GM23338 (cell line): ENCODE measurements around the gene CISH. TPM values are rescaled to one million over a fixed set of nuclear protein-coding genes. Genes with fewer than 3 reads are reported as not detected.

Experiments used
- ATAC-seq: fragments of 200-7000 bp; cut with Tn5 transposase; 3 replicates; pipeline ENCODE4 v1.9.1; 2020
- DNase-seq: peaks from one replicate; pipeline ENCODE4 v3.0.0-alpha.2; 2015; ENCODE audit warnings: low spot score
- H2AFZ ChIP-seq: fragments of 200-600 bp; sonication (generic); 2 replicates; pipeline ENCODE4 v1.8.0; 2016; ENCODE audit warnings: antibody characterized with exemption, mild to moderate bottlenecking, moderate library complexity
- H3F3A ChIP-seq: fragments of 200-600 bp; sonication (generic); replicated peaks from 2 replicates; pipeline ENCODE4 v1.8.0; 2017; ENCODE audit warnings: antibody characterized with exemption, mixed run types, low read depth
- H3K27ac ChIP-seq: fragments of 200-600 bp; sonication (generic); 2 replicates; pipeline ENCODE4 v1.6.1; 2016; ENCODE audit warnings: low read depth
- H3K27me3 ChIP-seq: fragments of 200-600 bp; sonication (generic); 2 replicates; pipeline ENCODE4 v1.8.0; 2016; ENCODE audit warnings: mild to moderate bottlenecking, mixed run types, moderate library complexity; ENCODE audit not compliant: insufficient read depth
- H3K36me3 ChIP-seq: fragments of 200-600 bp; sonication (generic); 2 replicates; pipeline ENCODE4 v1.8.0; 2016; ENCODE audit warnings: mild to moderate bottlenecking; ENCODE audit not compliant: insufficient read depth
- H3K4me1 ChIP-seq: fragments of 200-600 bp; sonication (generic); 2 replicates; pipeline ENCODE4 v1.8.0; 2016; ENCODE audit warnings: mild to moderate bottlenecking, moderate library complexity; ENCODE audit not compliant: insufficient read depth
- H3K4me2 ChIP-seq: fragments of 200-600 bp; sonication (generic); 2 replicates; pipeline ENCODE4 v1.7.1; 2017; ENCODE audit warnings: mixed run types
- H3K4me3 ChIP-seq: fragments of 200-600 bp; sonication (generic); 2 replicates; pipeline ENCODE4 v1.6.1; 2016; ENCODE audit warnings: mixed run types
- H3K79me2 ChIP-seq: fragments of 200-600 bp; sonication (generic); replicated peaks from 2 replicates; pipeline ENCODE4 v1.8.0; 2017; ENCODE audit warnings: mild to moderate bottlenecking; ENCODE audit not compliant: insufficient read depth
- H3K9me2 ChIP-seq: fragments of 200-600 bp; sonication (generic); 2 replicates; pipeline ENCODE4 v1.8.0; 2017; ENCODE audit not compliant: insufficient read depth
- H4K20me1 ChIP-seq: fragments of 200-600 bp; sonication (generic); replicated peaks from 2 replicates; pipeline ENCODE4 v1.8.0; 2017; ENCODE audit warnings: mild to moderate bottlenecking; ENCODE audit not compliant: insufficient read depth
- H3K27ac Mint-ChIP-seq: 2 replicates; pipeline ENCODE4 v1.8.0; 2020; ENCODE audit warnings: inconsistent platforms, mild to moderate bottlenecking, moderate library complexity, mixed read lengths
- H3K27me3 Mint-ChIP-seq: 3 replicates; pipeline ENCODE4 v1.8.0; 2022; ENCODE audit warnings: low read depth, mild to moderate bottlenecking, moderate library complexity, mixed read lengths, inconsistent platforms; ENCODE audit not compliant: insufficient read depth, poor library complexity
- H3K36me3 Mint-ChIP-seq: 3 replicates; pipeline ENCODE4 v1.8.0; 2021; ENCODE audit warnings: low read depth, mild to moderate bottlenecking, inconsistent platforms, moderate library complexity, mixed read lengths
- H3K4me1 Mint-ChIP-seq: 3 replicates; pipeline ENCODE4 v1.8.0; 2020; ENCODE audit warnings: mild to moderate bottlenecking, inconsistent platforms, mixed read lengths
- H3K4me3 Mint-ChIP-seq: 3 replicates; pipeline ENCODE4 v1.8.0; 2021; ENCODE audit warnings: moderate library complexity, mild to moderate bottlenecking, inconsistent platforms, mixed read lengths
- H3K9me3 Mint-ChIP-seq: 3 replicates; pipeline ENCODE4 v1.8.0; 2020; ENCODE audit warnings: moderate library complexity, mild to moderate bottlenecking, inconsistent platforms, mixed read lengths
- CREB1 ChIP-seq: fragments of 250-450 bp; sonication (Bioruptor Pico); IDR thresholded peaks from 2 replicates; pipeline ENCODE4 v1.5.0; 2020; ENCODE audit warnings: low read depth, mild to moderate bottlenecking, moderate library complexity
- CTCF ChIP-seq, 2 experiments: fragments of 200-600 bp in 1 of 2; sonication (generic) in 1 of 2; conservative IDR thresholded peaks; 2 replicates each; pipeline versions ENCODE4 v1.5.1 to v1.6.1; 2016 to 2017; ENCODE audit warnings: antibody characterized with exemption in 2 of 2, low read depth in 2 of 2, mild to moderate bottlenecking in 2 of 2, moderate library complexity in 1 of 2
- ETS1 ChIP-seq: IDR thresholded peaks from 2 replicates; pipeline ENCODE4 v1.6.1; 2016; ENCODE audit warnings: antibody characterized with exemption
- EZH2 ChIP-seq: fragments of 200-600 bp; sonication (generic); IDR thresholded peaks from one replicate; pipeline ENCODE4 v1.8.0; 2017; ENCODE audit warnings: antibody characterized with exemption, mild to moderate bottlenecking, low read depth; ENCODE audit not compliant: unreplicated experiment
- EZH2phosphoT487 ChIP-seq: fragments of 200-600 bp; sonication (generic); IDR thresholded peaks from one replicate; pipeline ENCODE4 v1.8.1; 2018; ENCODE audit warnings: antibody characterized with exemption; ENCODE audit not compliant: unreplicated experiment
- JUNB ChIP-seq: IDR thresholded peaks from one replicate; pipeline ENCODE4 v1.6.1; 2016; ENCODE audit warnings: antibody characterized with exemption; ENCODE audit not compliant: unreplicated experiment
- NANOG ChIP-seq: IDR thresholded peaks from 2 replicates; pipeline ENCODE4 v1.6.1; 2016; ENCODE audit warnings: antibody characterized with exemption, borderline replicate concordance
- POLR2AphosphoS5 ChIP-seq: IDR thresholded peaks from 2 replicates; pipeline ENCODE4 v1.6.1; 2016; ENCODE audit warnings: antibody characterized with exemption, low read depth
- REST ChIP-seq: IDR thresholded peaks from one replicate; pipeline ENCODE4 v1.6.1; 2018; ENCODE audit warnings: antibody characterized with exemption; ENCODE audit not compliant: unreplicated experiment
- STAT1 ChIP-seq: IDR thresholded peaks from one replicate; pipeline ENCODE4 v1.6.1; 2016; ENCODE audit warnings: antibody characterized with exemption; ENCODE audit not compliant: unreplicated experiment
- ZNF114 ChIP-seq: fragments of 250-450 bp; sonication (Bioruptor Pico); IDR thresholded peaks from 2 replicates; pipeline ENCODE4 v1.5.0; 2020; ENCODE audit warnings: mild to moderate bottlenecking, moderate library complexity
- ZNF331 ChIP-seq: fragments of 250-450 bp; sonication (Bioruptor Pico); IDR thresholded peaks from 2 replicates; pipeline ENCODE4 v1.5.0; 2020; ENCODE audit warnings: low read depth, mild to moderate bottlenecking, moderate library complexity
- ZNF462 ChIP-seq: fragments of 250-450 bp; sonication (Bioruptor Pico); IDR thresholded peaks from 2 replicates; pipeline ENCODE4 v1.5.0; 2020; ENCODE audit warnings: mild to moderate bottlenecking, moderate library complexity
- polyA plus RNA-seq: library from polyadenylated mRNA; unstranded; fragments of >200 nt; fragmentation: Nextera tagmentation; extraction: Ambion mirVana; gene quantifications from 2 replicates; pipeline ENCODE4 v1.2.1, GENCODE V29; 2016
- total RNA-seq: library from RNA; depleted of rRNA; stranded (reverse); fragments of >200 nt; shearing (Covaris generic); gene quantifications from 2 replicates; pipeline ENCODE4 v1.2.3, GENCODE V29; 2014

CISH gene
- total and polyA plus RNA-seq, 2 experiments from 2014 or later = 2.1 to 3.6 TPM

GRCh38 chr3:50585919-50586762 lies 25.4 kb downstream of the CISH start:
- H3K4me1 ChIP-seq = no peaks in the 10 kb centered on the region
- no peak overlapping the region for H3K4me2 ChIP-seq
- no peaks in the 10 kb centered on the region for H3K79me2 ChIP-seq
- H3K9me3 Mint-ChIP-seq = no peaks in the 10 kb centered on the region
- no peak overlapping the region for H3K27ac Mint-ChIP-seq
- H3K4me1 Mint-ChIP-seq = peaks cover 6% of the 10 kb centered on the region
- TF ChIP-seq REST = no peak
- TF ChIP-seq CTCF (conservative IDR thresholded peaks at IDR 0.05; ENCODE audit: low read depth in 2 of 2) = no peak
- no peak for TF ChIP-seq STAT1
- no peak for TF ChIP-seq EZH2
- TF ChIP-seq ZNF114 (CRISPR knock-in tag) = no peak
- TF ChIP-seq ZNF462 (CRISPR knock-in tag) = no peak
- no peak for TF ChIP-seq ZNF331 (CRISPR knock-in tag)
- no peak for TF ChIP-seq JUNB
- no peak for TF ChIP-seq POLR2AphosphoS5
- TF ChIP-seq CREB1 (CRISPR knock-in tag) = no peak
- no peak for TF ChIP-seq ETS1
- no peak for TF ChIP-seq NANOG
- TF ChIP-seq EZH2phosphoT487 = no peak
- H3F3A ChIP-seq = no peaks in the 10 kb centered on the region
- DNase-seq (no peak), ATAC-seq (no peak)
- H2AFZ ChIP-seq = no peak overlapping the region
- peaks cover 3% of the 10 kb centered on the region; the same call in 2 of the 3 replicates for H3K36me3 Mint-ChIP-seq
- H3K4me3 ChIP-seq = no peak overlapping the region
- no peaks in the 10 kb centered on the region; the same call in 1 of the 2 replicates for H4K20me1 ChIP-seq
- H3K27ac ChIP-seq = no peak overlapping the region
- no peaks in the 10 kb centered on the region for H3K27me3 ChIP-seq
- H3K9me2 ChIP-seq = no peaks in the 10 kb centered on the region
- no peaks in the 10 kb centered on the region for H3K27me3 Mint-ChIP-seq
- no peaks in the 10 kb centered on the region for H3K36me3 ChIP-seq
- H3K4me3 Mint-ChIP-seq = no peak overlapping the region
